B cell (primary cell): ENCODE data around the gene KRTCAP2.
A peak's percentile ranks its signal among the peaks of the same experiment; 100 is the strongest.

Experiments
- EZH2 ChIP-seq: IDR thresholded peaks from 2 replicates; pipeline ENCODE4 v1.6.1; 2012; ENCODE audit warnings: borderline replicate concordance, low read depth, mild to moderate bottlenecking, moderate library complexity, low read length; ENCODE audit not compliant: insufficient read depth, poor library complexity, severe bottlenecking
- TF ChIP-seq, protein P1 (sequence below): fragments of 200-600 bp; IDR thresholded peaks from one replicate; pipeline ENCODE4 v1.8.0; 2022; ENCODE audit warnings: antibody characterized with exemption, mild to moderate bottlenecking

DNA sequence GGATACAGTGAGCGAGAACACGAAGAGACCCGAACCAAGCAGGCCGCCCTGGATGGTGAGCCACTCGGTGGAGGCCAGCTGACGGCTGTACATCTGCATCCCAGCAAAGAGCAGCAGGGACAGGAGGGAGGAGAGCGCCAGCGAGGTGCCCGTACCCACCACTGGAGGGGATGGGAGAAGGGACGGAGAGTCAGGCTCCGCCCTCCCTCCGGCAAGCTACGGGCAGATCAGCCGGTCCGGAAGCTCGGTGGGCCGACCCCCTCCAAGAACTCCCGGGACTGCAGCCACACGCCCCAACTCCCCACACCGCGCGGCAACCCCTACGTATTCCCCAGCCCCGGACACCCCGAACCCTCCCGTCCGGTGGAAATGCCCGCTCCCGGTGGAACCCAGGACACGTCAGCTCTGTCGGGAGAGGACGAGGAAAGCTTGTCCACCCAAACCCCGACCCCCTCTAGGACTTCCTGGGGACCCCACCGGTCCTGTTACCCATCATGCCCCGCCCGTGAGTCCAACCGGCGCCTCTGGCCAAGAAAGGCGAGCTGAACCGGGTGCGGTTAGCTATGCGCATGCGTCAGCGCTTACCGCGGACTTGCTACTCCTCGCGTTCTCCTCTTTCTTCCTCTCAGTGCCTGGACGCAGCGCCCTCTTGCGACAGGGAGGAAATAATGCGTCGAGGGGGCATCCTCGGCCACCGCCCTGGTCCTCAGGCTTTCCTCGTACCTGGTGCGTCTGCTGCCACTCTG lies at the start of gene KRTCAP2:
- TF ChIP-seq, protein P1, sequence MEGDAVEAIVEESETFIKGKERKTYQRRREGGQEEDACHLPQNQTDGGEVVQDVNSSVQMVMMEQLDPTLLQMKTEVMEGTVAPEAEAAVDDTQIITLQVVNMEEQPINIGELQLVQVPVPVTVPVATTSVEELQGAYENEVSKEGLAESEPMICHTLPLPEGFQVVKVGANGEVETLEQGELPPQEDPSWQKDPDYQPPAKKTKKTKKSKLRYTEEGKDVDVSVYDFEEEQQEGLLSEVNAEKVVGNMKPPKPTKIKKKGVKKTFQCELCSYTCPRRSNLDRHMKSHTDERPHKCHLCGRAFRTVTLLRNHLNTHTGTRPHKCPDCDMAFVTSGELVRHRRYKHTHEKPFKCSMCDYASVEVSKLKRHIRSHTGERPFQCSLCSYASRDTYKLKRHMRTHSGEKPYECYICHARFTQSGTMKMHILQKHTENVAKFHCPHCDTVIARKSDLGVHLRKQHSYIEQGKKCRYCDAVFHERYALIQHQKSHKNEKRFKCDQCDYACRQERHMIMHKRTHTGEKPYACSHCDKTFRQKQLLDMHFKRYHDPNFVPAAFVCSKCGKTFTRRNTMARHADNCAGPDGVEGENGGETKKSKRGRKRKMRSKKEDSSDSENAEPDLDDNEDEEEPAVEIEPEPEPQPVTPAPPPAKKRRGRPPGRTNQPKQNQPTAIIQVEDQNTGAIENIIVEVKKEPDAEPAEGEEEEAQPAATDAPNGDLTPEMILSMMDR: peak; percentile 89
- no peak for TF ChIP-seq EZH2
